ENCODE results near the gene DLGAP4. TPM values are rescaled to one million over a fixed set of nuclear protein-coding genes. Genes with fewer than 3 reads are reported as not detected.

DLGAP4 gene
- total RNA-seq, 4 donors from 2014 or later, result 33.5 to 159 (median 56.6) TPM

DNA sequence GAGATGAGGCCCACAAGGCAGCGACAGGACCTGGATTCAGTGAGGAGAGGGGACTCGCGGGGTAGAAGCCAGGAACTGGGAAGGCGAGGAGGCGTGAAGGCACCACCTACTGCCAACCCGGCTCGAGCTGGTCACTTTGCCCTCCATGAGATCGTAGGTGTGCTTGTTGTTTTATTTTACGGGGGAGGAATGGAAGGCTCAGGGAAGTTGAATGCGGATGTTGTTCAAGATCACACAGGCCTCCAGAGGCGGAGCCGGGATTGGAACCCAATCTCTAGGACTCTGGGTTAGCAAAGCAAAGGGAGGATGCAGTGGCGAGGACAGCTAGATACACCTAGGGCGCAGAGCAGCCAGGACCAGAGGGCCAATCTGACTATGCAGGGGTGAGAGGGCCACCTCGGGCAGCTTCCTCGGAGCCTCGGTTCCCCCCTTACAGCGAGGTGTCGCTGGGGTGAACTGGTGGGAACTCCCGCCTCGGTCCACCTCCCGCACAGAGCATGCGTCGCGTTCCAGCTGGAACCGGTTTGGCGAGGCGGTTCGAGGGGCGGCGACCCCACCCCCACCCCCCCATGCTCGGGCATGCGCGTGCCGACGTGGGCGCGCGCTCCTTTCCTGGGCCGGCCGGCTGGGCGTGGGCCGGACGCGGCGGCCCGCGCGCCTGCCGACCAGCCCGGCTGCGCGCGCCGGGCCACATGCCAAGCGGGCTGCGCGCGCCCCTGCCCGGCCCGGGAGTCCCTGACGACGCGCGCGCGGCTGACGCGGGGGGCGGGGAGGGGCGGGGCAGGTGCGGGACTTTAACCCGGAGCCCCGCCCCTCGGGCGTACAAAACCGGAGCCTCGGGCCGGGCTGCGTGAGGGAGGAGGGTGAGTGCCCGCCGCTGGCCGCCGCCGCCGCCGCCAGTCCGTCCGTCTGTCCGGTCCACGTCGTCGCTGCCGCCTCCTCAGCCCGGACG is 154.8 kb downstream of the DLGAP4 start:
- Histone ChIP-seq H3K36me3 (no peaks in the 10 kb centered on the region), H3K27me3 (no peaks in the 10 kb centered on the region), H3K27ac (peak overlapping the region; percentile 93 to 94 (median 94)), H3K4me1 (peaks cover 21 to 47% (median 43%) of the 10 kb centered on the region in 4 donors), H3K9me3 (no peaks in the 10 kb centered on the region), H3K4me3 (peak overlapping the region; percentile 14 to 89 (median 74))
- DNase-seq, result peak; percentile 96
- TF ChIP-seq, protein P1, sequence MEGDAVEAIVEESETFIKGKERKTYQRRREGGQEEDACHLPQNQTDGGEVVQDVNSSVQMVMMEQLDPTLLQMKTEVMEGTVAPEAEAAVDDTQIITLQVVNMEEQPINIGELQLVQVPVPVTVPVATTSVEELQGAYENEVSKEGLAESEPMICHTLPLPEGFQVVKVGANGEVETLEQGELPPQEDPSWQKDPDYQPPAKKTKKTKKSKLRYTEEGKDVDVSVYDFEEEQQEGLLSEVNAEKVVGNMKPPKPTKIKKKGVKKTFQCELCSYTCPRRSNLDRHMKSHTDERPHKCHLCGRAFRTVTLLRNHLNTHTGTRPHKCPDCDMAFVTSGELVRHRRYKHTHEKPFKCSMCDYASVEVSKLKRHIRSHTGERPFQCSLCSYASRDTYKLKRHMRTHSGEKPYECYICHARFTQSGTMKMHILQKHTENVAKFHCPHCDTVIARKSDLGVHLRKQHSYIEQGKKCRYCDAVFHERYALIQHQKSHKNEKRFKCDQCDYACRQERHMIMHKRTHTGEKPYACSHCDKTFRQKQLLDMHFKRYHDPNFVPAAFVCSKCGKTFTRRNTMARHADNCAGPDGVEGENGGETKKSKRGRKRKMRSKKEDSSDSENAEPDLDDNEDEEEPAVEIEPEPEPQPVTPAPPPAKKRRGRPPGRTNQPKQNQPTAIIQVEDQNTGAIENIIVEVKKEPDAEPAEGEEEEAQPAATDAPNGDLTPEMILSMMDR (IDR thresholded peaks at IDR 0.05), result no peak
- TF ChIP-seq POLR2AphosphoS5 (IDR thresholded peaks at IDR 0.05) (peak; percentile 84 to 89 (median 89)), POLR2A (IDR thresholded peaks at IDR 0.05) (peak; percentile 67), EP300 (IDR thresholded peaks at IDR 0.05; ENCODE audit: low read depth) (no peak)
- in situ Hi-C loops (cut with MboI; ENCODE audit: low pct_ligation_motif_present in 1 of 4, low pct_unique_long_range_greater_than_20kb in 1 of 4, low sequenced_read_pairs in 3 of 4), result no loop called here
- intact Hi-C loops (cut with DNase I; ENCODE audit: low total_unique reads), result loop anchor here (5.0 kb wide), 1 partner anchor 81 kb away; the partner anchor contains the start of gene MYL9
- 28 to 58% methylated on average over 8 to 28 of the region's 96 CpGs for WGBS, 2 donors (ENCODE audit: low coverage in 1 of 2)

DNA sequence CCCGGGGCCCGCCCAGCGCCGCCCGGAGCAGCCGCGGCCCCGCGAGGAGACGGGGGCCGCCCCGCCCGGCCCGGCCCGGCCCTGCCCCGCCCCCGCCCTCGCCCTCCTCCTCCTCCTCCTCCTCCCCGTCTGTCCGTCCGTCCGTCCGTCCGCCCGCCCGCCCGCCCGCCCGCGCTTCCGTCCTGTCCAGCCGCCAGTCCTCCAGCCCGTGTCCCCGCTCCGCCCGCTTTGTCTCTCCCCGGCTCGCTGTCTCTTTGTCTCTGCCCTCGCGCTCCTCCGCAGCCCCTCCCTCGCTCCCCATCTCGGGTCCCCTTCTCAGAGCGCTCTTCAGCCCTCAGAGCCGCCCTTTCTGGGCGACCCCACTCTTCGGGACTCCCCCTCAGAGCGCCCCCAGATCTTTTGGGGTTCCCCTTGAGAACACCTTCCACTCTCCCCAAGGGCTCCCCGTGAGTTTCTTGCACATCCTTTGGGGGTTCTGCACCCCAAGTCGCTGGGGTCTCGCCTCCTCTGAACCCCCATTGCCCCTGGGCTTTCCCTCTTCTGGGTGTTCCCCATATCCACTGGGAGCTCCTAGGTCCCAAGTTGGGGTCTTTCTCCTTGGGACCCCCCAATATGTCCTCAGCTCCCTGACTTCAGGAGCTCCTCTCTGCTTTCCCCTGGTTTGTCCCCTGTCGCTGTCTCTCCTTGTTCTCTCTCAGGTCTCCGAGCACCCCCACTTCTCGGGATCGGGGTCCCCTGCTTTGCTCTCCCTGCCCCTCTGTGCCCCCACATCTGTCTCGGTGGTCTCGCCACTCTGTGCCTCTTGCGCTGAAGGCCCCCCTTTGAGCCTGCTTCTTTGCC is 155.7 kb downstream of the DLGAP4 start:
- peak overlapping the region; percentile 93 to 94 (median 93) for H3K27ac ChIP-seq
- H3K36me3 ChIP-seq, result no peaks in the 10 kb centered on the region
- intact Hi-C loops (cut with DNase I; ENCODE audit: low total_unique reads) (loop anchor here (5.0 kb wide), 1 partner anchor 80 kb away; the partner anchor contains the start of gene MYL9), in situ Hi-C loops (cut with MboI; ENCODE audit: low pct_ligation_motif_present in 1 of 4, low pct_unique_long_range_greater_than_20kb in 1 of 4, low sequenced_read_pairs in 3 of 4) (no loop called here)
- TF ChIP-seq, protein P1 (IDR thresholded peaks at IDR 0.05), result no peak
- TF ChIP-seq POLR2A (IDR thresholded peaks at IDR 0.05) (no peak), EP300 (IDR thresholded peaks at IDR 0.05; ENCODE audit: low read depth) (no peak), POLR2AphosphoS5 (IDR thresholded peaks at IDR 0.05) (no peak)
- H3K4me3 ChIP-seq, result peak overlapping the region; percentile 56 to 89 (median 74)
- H3K4me1 ChIP-seq, result peaks cover 23 to 56% (median 52%) of the 10 kb centered on the region in 4 donors
- no peaks in the 10 kb centered on the region for H3K27me3 ChIP-seq
- no peaks in the 10 kb centered on the region for H3K9me3 ChIP-seq
- peak; percentile 60 for DNase-seq
- WGBS, 2 donors (ENCODE audit: low coverage in 1 of 2), result 1% methylated on average over 10 to 45 of the region's 58 CpGs

DNA sequence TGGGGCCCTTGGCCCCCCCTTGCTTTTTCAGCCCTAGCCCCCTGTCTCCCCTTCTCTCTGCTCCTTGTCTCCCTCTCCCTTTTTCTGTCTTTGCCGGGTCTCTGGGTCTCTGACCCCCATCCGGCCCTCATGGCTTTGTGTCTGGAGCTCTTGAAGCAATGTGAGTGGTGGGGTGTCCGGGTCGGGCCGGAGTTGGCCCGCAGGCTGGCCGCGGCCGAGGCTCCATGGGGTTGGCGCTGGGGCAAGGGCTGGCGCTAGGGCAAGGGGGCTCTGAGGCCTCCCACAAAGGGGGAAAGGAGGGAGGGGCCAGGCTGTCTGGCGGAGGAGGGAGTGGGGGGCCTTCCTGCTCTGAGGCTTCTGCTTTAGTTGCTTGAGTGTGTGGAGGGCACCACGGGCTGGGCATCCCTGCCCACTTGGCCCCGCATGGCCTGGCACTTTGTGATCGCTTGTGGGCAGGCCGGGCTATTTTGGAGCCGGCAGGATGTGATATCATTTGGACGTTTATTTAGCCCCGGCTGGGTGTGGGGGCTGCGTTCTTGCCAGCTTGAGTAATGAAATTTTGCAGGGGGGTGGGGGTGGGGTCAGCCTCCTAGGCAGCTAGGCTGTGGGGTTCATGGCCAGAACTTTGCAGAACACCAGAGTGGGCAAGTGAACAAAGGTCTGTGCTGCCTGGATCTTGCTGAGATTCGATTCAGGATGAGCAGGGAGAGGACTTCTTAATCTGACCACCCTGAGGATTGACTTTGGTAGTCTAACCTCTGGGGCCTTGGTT is 156.5 kb downstream of the DLGAP4 start:
- 3 to 32% methylated on average over 11 to 21 of the region's 21 CpGs for WGBS, 2 donors (ENCODE audit: low coverage in 1 of 2)
- intact Hi-C loops (cut with DNase I; ENCODE audit: low total_unique reads), result loop anchor here (5.0 kb wide), 1 partner anchor 80 kb away; the partner anchor contains the start of gene MYL9
- DNase-seq, result peak; percentile 43
- peak overlapping the region; percentile 56 to 89 (median 74) for H3K4me3 ChIP-seq
- no peaks in the 10 kb centered on the region for H3K36me3 ChIP-seq
- peak overlapping the region; percentile 93 to 94 (median 93) for H3K27ac ChIP-seq
- H3K9me3 ChIP-seq, result no peaks in the 10 kb centered on the region
- H3K27me3 ChIP-seq, result no peaks in the 10 kb centered on the region
- TF ChIP-seq EP300 (IDR thresholded peaks at IDR 0.05; ENCODE audit: low read depth), result no peak
- TF ChIP-seq POLR2AphosphoS5 (IDR thresholded peaks at IDR 0.05), result peak; percentile 31 to 74 (median 73)
- TF ChIP-seq POLR2A (IDR thresholded peaks at IDR 0.05), result peak; percentile 35
- in situ Hi-C loops (cut with MboI; ENCODE audit: low pct_ligation_motif_present in 1 of 4, low pct_unique_long_range_greater_than_20kb in 1 of 4, low sequenced_read_pairs in 3 of 4), result no loop called here
- H3K4me1 ChIP-seq, result peaks cover 29 to 64% (median 60%) of the 10 kb centered on the region in 4 donors
